ENCODE data around the gene TMOD1. TPM values are rescaled to one million over a fixed set of nuclear protein-coding genes. Genes with fewer than 3 reads are reported as not detected.

Gene TMOD1
- total and polyA plus RNA-seq, 9 of the 15 experiments (the other 6 are each of a cell fraction or from before 2014, with no cell fraction given) = 7.1 to 41.2 (median 14.2) TPM

GRCh38 chr9:97632985-97633858 lies 131.8 kb downstream of the TMOD1 start, which contains the start of the genes NCBP1 and TSTD2 (continued):
- TF ChIP-seq MYBL2 (IDR thresholded peaks at IDR 0.05; ENCODE audit: low read depth) = no peak
- TF ChIP-seq MYBL2 (CRISPR knock-in tag; IDR thresholded peaks at IDR 0.05; ENCODE audit: borderline replicate concordance) = no peak
- no peak for TF ChIP-seq PREB (CRISPR knock-in tag; IDR thresholded peaks at IDR 0.05)
- TF ChIP-seq KHSRP (IDR thresholded peaks at IDR 0.05) = peak; percentile 95
- no peak for TF ChIP-seq ZNF518B (CRISPR knock-in tag; IDR thresholded peaks at IDR 0.05)
- TF ChIP-seq ZBTB2 (IDR thresholded peaks at IDR 0.05) = peak; percentile 89
- TF ChIP-seq SNAPC5 (CRISPR knock-in tag; IDR thresholded peaks at IDR 0.05) = no peak
- no peak for TF ChIP-seq HEY1 (CRISPR knock-in tag; IDR thresholded peaks at IDR 0.05; ENCODE audit: borderline replicate concordance)
- TF ChIP-seq ZNF77 (CRISPR knock-in tag; IDR thresholded peaks at IDR 0.05) = no peak
- no peak for TF ChIP-seq ZNF253 (CRISPR knock-in tag; conservative IDR thresholded peaks at IDR 0.05)
- no peak for TF ChIP-seq MCM3 (IDR thresholded peaks at IDR 0.05)
- no peak for TF ChIP-seq RHOXF2B (CRISPR knock-in tag; conservative IDR thresholded peaks at IDR 0.05)
- TF ChIP-seq CTBP1 (IDR thresholded peaks at IDR 0.05; ENCODE audit: borderline replicate concordance) = peak; percentile 81
- TF ChIP-seq POLR2B (IDR thresholded peaks at IDR 0.05; ENCODE audit: low read depth, partially characterized antibody) = peak; percentile 52
- no peak; the same call in 1 of the 2 replicates for TF ChIP-seq KAT7 (CRISPR knock-in tag; IDR thresholded peaks at IDR 0.05; ENCODE audit: borderline replicate concordance)
- TF ChIP-seq ZNF174 (CRISPR knock-in tag; IDR thresholded peaks at IDR 0.05) = no peak
- TF ChIP-seq CBX8 (IDR thresholded peaks at IDR 0.05; ENCODE audit: borderline replicate concordance, extremely low read depth, low read depth, low read length, poor library complexity, severe bottlenecking) = no peak
- TF ChIP-seq ZNF398 (CRISPR knock-in tag; IDR thresholded peaks at IDR 0.05) = no peak
- TF ChIP-seq ZNF511 (CRISPR knock-in tag; IDR thresholded peaks at IDR 0.05) = peak; percentile 94

Measured in K562 (cell line).